GM12878 (cell line): ENCODE results near the gene ZMIZ1. TPM values are rescaled to one million over a fixed set of nuclear protein-coding genes. Genes with fewer than 3 reads are reported as not detected.

Experiments
- ATAC-seq: fragments of 200-7000 bp; cut with Tn5 transposase; 3 replicates; pipeline ENCODE4 v1.9.1; 2020; ENCODE audit warnings: mild to moderate bottlenecking, moderate library complexity
- BruUV-seq: library from RNA; stranded (reverse); fragments of 400-500 nt; replicated peaks from 2 replicates; lab custom pipeline; 2021; lab: Mats Ljungman, UMichigan
- CTCF ChIA-PET: fragments of 300-600 bp; sonication (Branson Sonifier 250); formaldehyde crosslinking; extraction: SDS; loops from one replicate; lab custom pipeline; 2021; ENCODE audit warnings: inconsistent platforms; lab: Yijun Ruan, JAX
- POLR2A ChIA-PET: fragments of 350-600 bp; formaldehyde crosslinking; extraction: SDS; loops from one replicate; lab custom pipeline; 2021; ENCODE audit warnings: inconsistent platforms; lab: Charles Lee
- RAD21 ChIA-PET: fragments of 300-600 bp; sonication (Branson Sonifier 250); formaldehyde crosslinking; loops from one replicate; lab custom pipeline; 2023; ENCODE audit warnings: antibody characterized with exemption; ENCODE audit not compliant: unreplicated experiment; lab: Charles Lee
- SMC1A ChIA-PET: fragments of 300-600 bp; sonication (Branson Sonifier 250); formaldehyde crosslinking; loops from one replicate; lab custom pipeline; 2023; ENCODE audit not compliant: unreplicated experiment, uncharacterized antibody; lab: Charles Lee
- DNase-seq: peaks from one replicate; pipeline ENCODE4 v3.0.0-alpha.2; 2011; ENCODE audit warnings: low read depth, low spot score
- FAIRE-seq: peaks from 3 replicates; lab custom pipeline; 2011; peaks lifted over from hg19 to GRCh38; lab: Jason Lieb, UNC
- H2AFZ ChIP-seq: 2 replicates; pipeline ENCODE4 v1.6.0; 2011; ENCODE audit warnings: low read depth, low read length, control low read depth; ENCODE audit not compliant: control insufficient read depth
- H3K27ac ChIP-seq: 2 replicates; pipeline ENCODE4 v1.5.1; 2011; ENCODE audit warnings: control low read depth; ENCODE audit not compliant: control insufficient read depth, insufficient read depth
- H3K27me3 ChIP-seq, 2 experiments: replicated peaks in 1 of 2; 2 replicates each; pipeline versions ENCODE4 v1.6.0 to v1.6.1; 2011; ENCODE audit warnings: low read length in 1 of 2; ENCODE audit not compliant: control insufficient read depth in 2 of 2, insufficient read depth in 2 of 2
- H3K36me3 ChIP-seq, 2 experiments: 2 replicates each; pipeline ENCODE4 v1.5.1; 2011; ENCODE audit warnings: low read length in 1 of 2; ENCODE audit not compliant: control insufficient read depth in 2 of 2, insufficient read depth in 2 of 2
- H3K4me1 ChIP-seq: 2 replicates; pipeline ENCODE4 v1.6.1; 2011; ENCODE audit warnings: mild to moderate bottlenecking, low read length, moderate library complexity, mixed read lengths; ENCODE audit not compliant: control insufficient read depth, insufficient read depth
- H3K4me2 ChIP-seq: 2 replicates; pipeline ENCODE4 v1.6.0; 2011; ENCODE audit warnings: control low read depth; ENCODE audit not compliant: control insufficient read depth, insufficient read depth
- H3K4me3 ChIP-seq: fragments of 200-600 bp; sonication (generic); 2 replicates; pipeline ENCODE4 v1.5.1; 2016
- H3K79me2 ChIP-seq: 2 replicates; pipeline ENCODE4 v1.6.0; 2011; ENCODE audit warnings: low read length; ENCODE audit not compliant: control insufficient read depth, insufficient read depth
- H3K9ac ChIP-seq: 2 replicates; pipeline ENCODE4 v1.8.0; 2011; ENCODE audit warnings: low read length, control low read depth, mixed read lengths; ENCODE audit not compliant: control insufficient read depth, insufficient read depth
- H3K9me3 ChIP-seq: replicated peaks from 3 replicates; pipeline ENCODE4 v1.5.1; 2011; ENCODE audit warnings: mild to moderate bottlenecking, low read length; ENCODE audit not compliant: control insufficient read depth, insufficient read depth
- H4K20me1 ChIP-seq: 2 replicates; pipeline ENCODE4 v1.6.0; 2011; ENCODE audit not compliant: control insufficient read depth, insufficient read depth
- IKZF2 ChIP-seq, 2 experiments: fragments of 450-650 bp; IDR thresholded peaks; 2 replicates each; pipeline ENCODE4 v1.6.1; 2017; ENCODE audit warnings: mild to moderate bottlenecking in 2 of 2, moderate library complexity in 2 of 2
- WGBS: methylation state at CpG from one replicate; pipeline ENCODE4 v1.1.6; 2016; ENCODE audit warnings: low lambda C conversion rate; ENCODE audit not compliant: insufficient replicate concordance, insufficient coverage; ENCODE audit errors: missing lambda C conversion rate; 5-methylcytosine and 5-hydroxymethylcytosine counted together
- in situ Hi-C: fragments of 300-500 bp; cut with MboI; formaldehyde crosslinking; loops from 9 replicates; pipeline ENCODE4 v1.14.3; 2018; ENCODE audit warnings: mixed read lengths
- intact Hi-C: fragments of 100-400 bp; cut with micrococcal nuclease; formaldehyde crosslinking; loops from one replicate; pipeline ENCODE4 v1.14.2; 2022; ENCODE audit not compliant: unreplicated experiment
- polyA plus RNA-seq, 11 experiments: library from polyadenylated mRNA; depleted of rRNA in 4 of 11; unstranded in 6 of 11; stranded (reverse) in 5 of 11; fragments of >200 nt; fragmentation: Nextera tagmentation in 4 of 11; fragmentation: Illumina TruSeq in 1 of 11; extraction: Ambion mirVana in 4 of 11; extraction: Trizol in 1 of 11; gene quantifications; 1 replicate in 1 of 11; 2 replicates in 10 of 11; pipeline versions ENCODE4 v1.2.1 to v1.2.3, GENCODE V29; 2011 to 2016; ENCODE audit warnings: inconsistent platforms in 2 of 11, missing spikeins in 2 of 11, low read depth in 1 of 11
- total RNA-seq, 4 experiments: library from RNA; depleted of rRNA in 3 of 4; stranded (reverse); fragments of >200 nt in 3 of 4; fragmentation: Illumina TruSeq in 1 of 4; extraction: Trizol in 1 of 4; gene quantifications; 2 replicates each; pipeline versions ENCODE4 v1.2.1 to v1.2.3, GENCODE V29; 2013 to 2021
- TF ChIP-seq, protein P1 (sequence below): fragments of 450-650 bp; IDR thresholded peaks from 2 replicates; pipeline ENCODE4 v1.6.1; 2016; ENCODE audit warnings: mild to moderate bottlenecking, moderate library complexity, borderline replicate concordance

ZMIZ1 gene
- total and polyA plus RNA-seq, 10 of the 15 experiments (the other 5 are each of a cell fraction or from before 2014, with no cell fraction given), result 3.1 to 82.3 (median 14.9) TPM

DNA sequence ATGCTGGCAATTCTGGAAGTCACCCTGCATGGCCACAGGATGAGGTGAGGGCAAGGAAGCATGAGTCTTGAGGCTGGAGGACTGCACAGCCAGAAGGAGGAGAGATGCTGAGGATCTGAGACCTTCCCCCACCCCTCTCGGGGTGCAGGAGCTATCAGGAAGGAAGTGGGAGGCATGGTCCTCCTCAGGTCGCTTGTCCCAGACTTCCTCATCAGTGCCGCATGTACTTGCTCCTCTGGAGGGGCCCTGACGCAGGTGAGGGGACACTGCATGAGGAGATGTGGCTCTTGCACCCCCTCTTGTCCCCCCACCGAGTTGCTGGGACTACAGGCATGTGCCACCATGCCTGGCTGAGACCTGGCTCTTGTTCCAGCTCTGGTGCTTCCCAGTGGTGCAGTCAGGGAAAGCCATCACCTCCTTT is 5.7 kb upstream of the ZMIZ1 start:
- 17% methylated on average over 5 of the region's 5 CpGs for WGBS
- Histone ChIP-seq H3K9ac (no peak overlapping the region), H3K27ac (no peak overlapping the region), H3K4me2 (no peak overlapping the region)
- no peak for ATAC-seq
- TF ChIP-seq IKZF2 (IDR thresholded peaks at IDR 0.05), result no peak
- TF ChIP-seq, protein P1, sequence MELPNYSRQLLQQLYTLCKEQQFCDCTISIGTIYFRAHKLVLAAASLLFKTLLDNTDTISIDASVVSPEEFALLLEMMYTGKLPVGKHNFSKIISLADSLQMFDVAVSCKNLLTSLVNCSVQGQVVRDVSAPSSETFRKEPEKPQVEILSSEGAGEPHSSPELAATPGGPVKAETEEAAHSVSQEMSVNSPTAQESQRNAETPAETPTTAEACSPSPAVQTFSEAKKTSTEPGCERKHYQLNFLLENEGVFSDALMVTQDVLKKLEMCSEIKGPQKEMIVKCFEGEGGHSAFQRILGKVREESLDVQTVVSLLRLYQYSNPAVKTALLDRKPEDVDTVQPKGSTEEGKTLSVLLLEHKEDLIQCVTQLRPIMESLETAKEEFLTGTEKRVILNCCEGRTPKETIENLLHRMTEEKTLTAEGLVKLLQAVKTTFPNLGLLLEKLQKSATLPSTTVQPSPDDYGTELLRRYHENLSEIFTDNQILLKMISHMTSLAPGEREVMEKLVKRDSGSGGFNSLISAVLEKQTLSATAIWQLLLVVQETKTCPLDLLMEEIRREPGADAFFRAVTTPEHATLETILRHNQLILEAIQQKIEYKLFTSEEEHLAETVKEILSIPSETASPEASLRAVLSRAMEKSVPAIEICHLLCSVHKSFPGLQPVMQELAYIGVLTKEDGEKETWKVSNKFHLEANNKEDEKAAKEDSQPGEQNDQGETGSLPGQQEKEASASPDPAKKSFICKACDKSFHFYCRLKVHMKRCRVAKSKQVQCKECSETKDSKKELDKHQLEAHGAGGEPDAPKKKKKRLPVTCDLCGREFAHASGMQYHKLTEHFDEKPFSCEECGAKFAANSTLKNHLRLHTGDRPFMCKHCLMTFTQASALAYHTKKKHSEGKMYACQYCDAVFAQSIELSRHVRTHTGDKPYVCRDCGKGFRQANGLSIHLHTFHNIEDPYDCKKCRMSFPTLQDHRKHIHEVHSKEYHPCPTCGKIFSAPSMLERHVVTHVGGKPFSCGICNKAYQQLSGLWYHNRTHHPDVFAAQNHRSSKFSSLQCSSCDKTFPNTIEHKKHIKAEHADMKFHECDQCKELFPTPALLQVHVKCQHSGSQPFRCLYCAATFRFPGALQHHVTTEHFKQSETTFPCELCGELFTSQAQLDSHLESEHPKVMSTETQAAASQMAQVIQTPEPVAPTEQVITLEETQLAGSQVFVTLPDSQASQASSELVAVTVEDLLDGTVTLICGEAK, result no peak
- TF ChIP-seq, all 136 proteins: peak for 0
- BruUV-seq, result no TSS peak
- Histone ChIP-seq H3K4me1 (peaks cover 2% of the 10 kb centered on the region; the same call in 1 of the 2 replicates), H3K79me2 (no peaks in the 10 kb centered on the region), H2AFZ (no peak overlapping the region), H4K20me1 (no peaks in the 10 kb centered on the region), H3K36me3 (no peaks in the 10 kb centered on the region), H3K27me3 (peaks cover 0 to 3% of the 10 kb centered on the region in 2 experiments; a peak in 2 of 4 replicates), H3K4me3 (no peak overlapping the region), H3K9me3 (no peaks in the 10 kb centered on the region)
- in situ Hi-C loops (no loop called here), intact Hi-C loops (no loop called here)
- ChIA-PET CTCF (no interaction called here), POLR2A (no interaction called here), SMC1A (no interaction called here), RAD21 (interaction anchor here (1.2 kb wide), 1 partner anchor 131 kb away, joined by 3 read pairs; no protein-coding TSS in a partner anchor)
- DNase-seq, result no peak
- no peak for FAIRE-seq
